IMR-90 (cell line): Measurements from ENCODE around the gene ROBO1. TPM values are rescaled to one million over a fixed set of nuclear protein-coding genes. Genes with fewer than 3 reads are reported as not detected.

Experiments used
- ATAC-seq: fragments of 200-7000 bp; cut with Tn5 transposase; 2 replicates; pipeline ENCODE4 v1.9.1; 2020; ENCODE audit warnings: low read depth, mild to moderate bottlenecking, moderate library complexity
- BruUV-seq: library from RNA; stranded (reverse); fragments of 400-500 nt; replicated peaks from 2 replicates; lab custom pipeline; 2021; lab: Mats Ljungman, UMichigan
- CTCF ChIA-PET: fragments of 300-600 bp; formaldehyde crosslinking; extraction: SDS; loops from one replicate; lab custom pipeline; 2021; ENCODE audit warnings: antibody characterized with exemption; lab: Yijun Ruan, JAX
- POLR2A ChIA-PET: fragments of 300-600 bp; sonication (Branson Sonifier 250); formaldehyde crosslinking; loops from one replicate; lab custom pipeline; 2022; ENCODE audit warnings: antibody characterized with exemption; ENCODE audit not compliant: unreplicated experiment; lab: Charles Lee
- DNase-seq: peaks from one replicate; pipeline ENCODE4 v3.0.0; 2013
- H2AFZ ChIP-seq: replicated peaks from 2 replicates; pipeline ENCODE3; 2013; ENCODE audit warnings: low read length, mild to moderate bottlenecking; ENCODE audit not compliant: poor library complexity
- H2AK5ac ChIP-seq: 2 replicates; pipeline ENCODE4 v1.6.1; 2013; ENCODE audit warnings: low read depth, low read length, inconsistent platforms
- H2AK9ac ChIP-seq: replicated peaks from 2 replicates; pipeline ENCODE3; 2013; ENCODE audit warnings: mild to moderate bottlenecking, low read depth, low read length, moderate library complexity; ENCODE audit not compliant: poor library complexity
- H2BK120ac ChIP-seq: 2 replicates; pipeline ENCODE4 v1.6.1; 2013; ENCODE audit warnings: low read depth, low read length, inconsistent platforms
- H2BK15ac ChIP-seq: 3 replicates; pipeline ENCODE4 v1.6.1; 2013; ENCODE audit warnings: low read depth, low read length, inconsistent platforms
- H2BK20ac ChIP-seq: 2 replicates; pipeline ENCODE4 v1.6.1; 2013; ENCODE audit warnings: low read depth, mild to moderate bottlenecking, inconsistent platforms, low read length, moderate library complexity
- H2BK5ac ChIP-seq: 2 replicates; pipeline ENCODE4 v1.6.1; 2013; ENCODE audit warnings: mild to moderate bottlenecking, low read depth, low read length, inconsistent platforms; ENCODE audit not compliant: poor library complexity, severe bottlenecking
- H3K14ac ChIP-seq: replicated peaks from 2 replicates; pipeline ENCODE4 v1.6.1; 2013; ENCODE audit warnings: low read depth, low read length, inconsistent platforms
- H3K18ac ChIP-seq: 2 replicates; pipeline ENCODE4 v1.6.1; 2013; ENCODE audit warnings: low read depth, low read length, control low read depth
- H3K23ac ChIP-seq: 2 replicates; pipeline ENCODE4 v1.6.1; 2013; ENCODE audit warnings: low read depth, low read length, inconsistent platforms
- H3K27ac ChIP-seq: 2 replicates; pipeline ENCODE4 v1.5.1; 2013; ENCODE audit warnings: mild to moderate bottlenecking, control low read depth, low read length; ENCODE audit not compliant: insufficient read depth
- H3K27me3 ChIP-seq: 2 replicates; pipeline ENCODE4 v1.6.1; 2013; ENCODE audit warnings: low read length; ENCODE audit not compliant: control insufficient read depth, insufficient read depth
- H3K36me3 ChIP-seq: 2 replicates; pipeline ENCODE4 v1.6.1; 2013; ENCODE audit warnings: low read length, mixed read lengths; ENCODE audit not compliant: control insufficient read depth, insufficient read depth
- H3K4ac ChIP-seq: 2 replicates; pipeline ENCODE4 v1.6.1; 2013; ENCODE audit warnings: low read depth, low read length, inconsistent platforms
- H3K4me1 ChIP-seq: 2 replicates; pipeline ENCODE4 v1.6.1; 2013; ENCODE audit warnings: low read length, mixed read lengths; ENCODE audit not compliant: control insufficient read depth, insufficient read depth
- H3K4me2 ChIP-seq: 2 replicates; pipeline ENCODE4 v1.6.1; 2013; ENCODE audit warnings: low read depth, mild to moderate bottlenecking, control low read depth, low read length, moderate library complexity
- H3K4me3 ChIP-seq: 2 replicates; pipeline ENCODE4 v1.5.1; 2013; ENCODE audit warnings: low read depth, mild to moderate bottlenecking, control low read depth, low read length, moderate library complexity; ENCODE audit not compliant: insufficient read depth
- H3K56ac ChIP-seq: 2 replicates; pipeline ENCODE4 v1.6.1; 2013; ENCODE audit warnings: low read length, inconsistent platforms; ENCODE audit not compliant: insufficient read depth; ENCODE audit errors: extremely low read depth
- H3K79me1 ChIP-seq, 2 experiments: 2 replicates each; pipeline ENCODE4 v1.6.1; 2013; ENCODE audit warnings: low read length in 2 of 2, inconsistent platforms in 1 of 2, low read depth in 1 of 2
- H3K9ac ChIP-seq: 2 replicates; pipeline ENCODE4 v1.6.1; 2013; ENCODE audit warnings: low read depth, low read length, control low read depth
- H3K9me1 ChIP-seq: 2 replicates; pipeline ENCODE4 v1.6.1; 2013; ENCODE audit warnings: low read length, inconsistent platforms; ENCODE audit not compliant: insufficient read depth
- H3K9me3 ChIP-seq: 2 replicates; pipeline ENCODE4 v1.6.1; 2013; ENCODE audit warnings: low read length; ENCODE audit not compliant: control insufficient read depth, insufficient read depth
- H4K20me1 ChIP-seq: 2 replicates; pipeline ENCODE4 v1.6.1; 2013; ENCODE audit warnings: low read length, inconsistent platforms; ENCODE audit not compliant: insufficient read depth
- H4K5ac ChIP-seq: 2 replicates; pipeline ENCODE4 v1.6.1; 2013; ENCODE audit warnings: mild to moderate bottlenecking, low read depth, low read length, control low read depth
- H4K8ac ChIP-seq, 2 experiments: 2 replicates each; pipeline ENCODE4 v1.6.1; 2013; ENCODE audit warnings: low read depth in 2 of 2, low read length in 2 of 2, control low read depth in 1 of 2, inconsistent platforms in 1 of 2
- H4K91ac ChIP-seq: 2 replicates; pipeline ENCODE4 v1.6.1; 2013; ENCODE audit warnings: low read depth, low read length, inconsistent platforms; ENCODE audit not compliant: insufficient read depth
- BHLHE40 ChIP-seq: fragments of 150-350 bp; IDR thresholded peaks from 2 replicates; pipeline ENCODE4 v1.6.1; 2016; ENCODE audit warnings: mild to moderate bottlenecking, low read depth, low read length
- MAFK ChIP-seq: IDR thresholded peaks from 2 replicates; pipeline ENCODE4 v1.6.1; 2012; ENCODE audit warnings: low read depth, low read length, improper control_type of control experiment
- POLR2A ChIP-seq: IDR thresholded peaks from 2 replicates; pipeline ENCODE4 v1.6.1; 2012; ENCODE audit warnings: mild to moderate bottlenecking, low read depth, low read length
- WGBS, 2 experiments: methylation state at CpG; one replicate each; pipeline versions ENCODE4 v1.1.5 to v1.1.7; 2013; ENCODE audit warnings: missing lambda C conversion rate in 2 of 2; ENCODE audit not compliant: insufficient read length in 1 of 2; ENCODE audit errors: extremely low coverage in 2 of 2; 5-methylcytosine and 5-hydroxymethylcytosine counted together
- dilution Hi-C: fragments of 300-500 bp; cut with HindIII; formaldehyde crosslinking; loops from one replicate; pipeline ENCODE4 v1.14.3; 2018; ENCODE audit warnings: low sequenced_read_pairs; ENCODE audit not compliant: unreplicated experiment
- in situ Hi-C: fragments of 300-500 bp; cut with MboI; formaldehyde crosslinking; loops from 3 replicates; pipeline ENCODE4 v1.14.3; 2019; ENCODE audit warnings: low sequenced_read_pairs, inconsistent platforms, mixed read lengths
- intact Hi-C: fragments of 100-400 bp; cut with micrococcal nuclease; formaldehyde crosslinking; loops from 2 replicates; pipeline ENCODE4 v1.10.0; 2022
- polyA plus RNA-seq, 3 experiments: library from polyadenylated mRNA; depleted of rRNA; stranded (reverse); fragments of >200 nt; gene quantifications; 2 replicates each; pipeline ENCODE4 v1.2.3, GENCODE V29; 2012; ENCODE audit warnings: low replicate concordance in 1 of 3
- total RNA-seq: library from RNA; depleted of rRNA; stranded (reverse); fragments of >200 nt; gene quantifications from 2 replicates; pipeline ENCODE4 v1.2.3, GENCODE V29; 2012

The ROBO1 gene
- total and polyA plus RNA-seq, 2 of the 4 experiments (the other 2 are of a cell fraction): 24.1 to 53.9 TPM

DNA sequence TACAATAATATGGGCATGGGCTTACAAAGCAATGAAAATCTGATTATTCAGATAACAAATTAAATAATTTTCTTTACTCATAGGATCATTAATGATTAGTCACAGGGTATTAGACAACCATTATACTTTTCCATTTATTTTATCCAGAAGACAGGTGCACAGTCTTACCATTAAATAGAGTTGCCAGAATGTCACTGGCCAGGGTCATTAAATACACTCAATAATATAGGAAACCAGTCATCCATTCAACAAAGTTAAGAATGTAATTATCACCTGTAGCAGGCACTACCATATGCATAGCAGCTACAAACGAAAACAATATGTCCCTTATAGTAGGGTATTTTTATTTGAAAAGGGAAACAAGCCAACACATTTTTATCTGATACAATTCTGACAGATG is 16.1 kb downstream of the ROBO1 start:
- dilution Hi-C loops: no loop called here
- no peaks in the 10 kb centered on the region for H3K9me1 ChIP-seq
- H4K5ac ChIP-seq: no peak overlapping the region
- no peak overlapping the region for H3K23ac ChIP-seq
- H2BK5ac ChIP-seq: no peak overlapping the region
- H3K27me3 ChIP-seq: no peaks in the 10 kb centered on the region
- ChIA-PET POLR2A (no interaction called here), CTCF (no interaction called here)
- no peak overlapping the region for H4K91ac ChIP-seq
- DNase-seq (no peak), ATAC-seq (no peak)
- intact Hi-C loops: no loop called here
- H3K36me3 ChIP-seq: no peaks in the 10 kb centered on the region
- H3K18ac ChIP-seq: no peak overlapping the region
- BruUV-seq: no TSS peak
- H4K8ac ChIP-seq: no peak overlapping the region
- no peak overlapping the region for H3K4me2 ChIP-seq
- H2BK15ac ChIP-seq: no peak overlapping the region
- WGBS, 2 experiments: no CpG with 5 or more reads among the region's 1 CpG
- in situ Hi-C loops: no loop called here
- no peak overlapping the region for H2AFZ ChIP-seq
- no peak overlapping the region for H3K4me3 ChIP-seq
- H2BK120ac ChIP-seq: no peak overlapping the region
- no peak overlapping the region for H3K56ac ChIP-seq
- no peak overlapping the region for H3K14ac ChIP-seq
- no peaks in the 10 kb centered on the region for H4K20me1 ChIP-seq
- H3K79me1 ChIP-seq: no peaks in the 10 kb centered on the region
- no peaks in the 10 kb centered on the region for H3K9me3 ChIP-seq
- no peak overlapping the region for H3K9ac ChIP-seq
- H2AK9ac ChIP-seq: no peak overlapping the region
- TF ChIP-seq POLR2A (no peak), MAFK (no peak), BHLHE40 (no peak)
- no peak overlapping the region for H2BK20ac ChIP-seq
- no peak overlapping the region for H3K27ac ChIP-seq
- no peak overlapping the region for H3K4ac ChIP-seq
- H2AK5ac ChIP-seq: no peak overlapping the region
- no peaks in the 10 kb centered on the region for H3K4me1 ChIP-seq
